Neural cell (in vitro differentiated cells): ENCODE data around the gene SLC9A1. TPM values are rescaled to one million over a fixed set of nuclear protein-coding genes. Genes with fewer than 3 reads are reported as not detected.

Experiments used
- H2AFZ ChIP-seq: fragments of 200-600, 300-800 bp; sonication (generic), shearing (Covaris generic); 2 replicates; pipeline ENCODE4 v1.6.0; 2014; ENCODE audit warnings: low read depth, mild to moderate bottlenecking, antibody characterized with exemption, low read length, moderate library complexity
- H3F3A ChIP-seq: fragments of 200-600 bp; shearing (Covaris generic); 2 replicates; pipeline ENCODE4 v1.6.1; 2016; ENCODE audit warnings: mild to moderate bottlenecking, moderate library complexity, mixed read lengths, antibody characterized with exemption, low read length; ENCODE audit not compliant: insufficient read depth, poor library complexity, severe bottlenecking
- H3K27ac ChIP-seq: fragments of 200-600, 300-800 bp; sonication (generic), shearing (Covaris generic); 2 replicates; pipeline ENCODE4 v1.5.1; 2014; ENCODE audit warnings: mild to moderate bottlenecking, low read length, moderate library complexity
- H3K27me3 ChIP-seq: fragments of 300-800, 200-600 bp; sonication (generic), shearing (Covaris generic); 2 replicates; pipeline ENCODE4 v1.6.0; 2014; ENCODE audit warnings: mild to moderate bottlenecking, low read depth, low read length, moderate library complexity; ENCODE audit not compliant: insufficient read depth
- H3K36me3 ChIP-seq: fragments of 300-800, 200-600 bp; sonication (generic), shearing (Covaris generic); 2 replicates; pipeline ENCODE4 v1.5.1; 2014; ENCODE audit warnings: mild to moderate bottlenecking, antibody characterized with exemption, low read length, moderate library complexity; ENCODE audit not compliant: insufficient read depth
- H3K4me2 ChIP-seq: fragments of 300-800, 200-600 bp; sonication (generic), shearing (Covaris generic); 2 replicates; pipeline ENCODE4 v1.6.0; 2014; ENCODE audit warnings: mild to moderate bottlenecking, low read length
- H3K4me3 ChIP-seq: fragments of 300-800, 200-600 bp; sonication (generic), shearing (Covaris generic); 2 replicates; pipeline ENCODE4 v1.5.1; 2014; ENCODE audit warnings: mild to moderate bottlenecking, low read length, moderate library complexity
- H3K79me2 ChIP-seq: fragments of 200-600 bp; shearing (Covaris generic); replicated peaks from 2 replicates; pipeline ENCODE4 v1.6.0; 2014; ENCODE audit warnings: mild to moderate bottlenecking, low read length, moderate library complexity; ENCODE audit not compliant: insufficient read depth
- H3K9ac ChIP-seq: fragments of 300-800, 200-600 bp; sonication (generic), shearing (Covaris generic); 2 replicates; pipeline ENCODE4 v1.6.1; 2016; ENCODE audit warnings: mild to moderate bottlenecking, low read length, mixed read lengths
- H3K9me2 ChIP-seq: fragments of 200-600 bp; shearing (Covaris generic); 2 replicates; pipeline ENCODE4 v1.6.1; 2016; ENCODE audit warnings: mild to moderate bottlenecking, low read length, mixed read lengths; ENCODE audit not compliant: insufficient read depth
- H3K9me3 ChIP-seq: fragments of 200-600, 300-800 bp; sonication (generic), shearing (Covaris generic); 2 replicates; pipeline ENCODE4 v1.6.1; 2016; ENCODE audit warnings: mild to moderate bottlenecking, mixed run types, low read length, moderate library complexity, mixed read lengths
- H4K20me1 ChIP-seq: fragments of 200-600 bp; shearing (Covaris generic); 2 replicates; pipeline ENCODE4 v1.6.1; 2016; ENCODE audit warnings: mild to moderate bottlenecking, mixed run types; ENCODE audit not compliant: insufficient read depth
- CTCF ChIP-seq: fragments of 450-650 bp; IDR thresholded peaks from 2 replicates; pipeline ENCODE4 v1.5.1; 2014; ENCODE audit warnings: antibody characterized with exemption, mild to moderate bottlenecking, moderate library complexity; ENCODE audit not compliant: poor library complexity, severe bottlenecking
- EP300 ChIP-seq: fragments of 450-650 bp; conservative IDR thresholded peaks from 2 replicates; pipeline ENCODE4 v1.6.1; 2014; ENCODE audit warnings: antibody characterized with exemption, mild to moderate bottlenecking, moderate library complexity; ENCODE audit not compliant: poor library complexity, severe bottlenecking
- EZH2 ChIP-seq: fragments of 200-600, 300-800 bp; shearing (Covaris generic), sonication (generic); IDR thresholded peaks from 2 replicates; pipeline ENCODE4 v1.6.1; 2014; ENCODE audit warnings: antibody characterized with exemption, low read length, borderline replicate concordance, mild to moderate bottlenecking; ENCODE audit not compliant: insufficient read depth, poor library complexity, severe bottlenecking
- MXI1 ChIP-seq: fragments of 450-650 bp; conservative IDR thresholded peaks from 2 replicates; pipeline ENCODE4 v1.6.1; 2014; ENCODE audit warnings: antibody characterized with exemption, mild to moderate bottlenecking; ENCODE audit not compliant: poor library complexity, severe bottlenecking
- POLR2AphosphoS5 ChIP-seq: IDR thresholded peaks from 2 replicates; pipeline ENCODE4 v1.6.1; 2012
- RAD21 ChIP-seq: fragments of 450-650 bp; conservative IDR thresholded peaks from 2 replicates; pipeline ENCODE4 v1.6.1; 2014; ENCODE audit warnings: antibody characterized with exemption, mild to moderate bottlenecking, moderate library complexity
- REST ChIP-seq: IDR thresholded peaks from 2 replicates; pipeline ENCODE4 v1.6.1; 2012; ENCODE audit warnings: borderline replicate concordance
- SMC3 ChIP-seq: fragments of 450-650 bp; conservative IDR thresholded peaks from 2 replicates; pipeline ENCODE4 v1.6.1; 2014; ENCODE audit warnings: antibody characterized with exemption, mild to moderate bottlenecking, moderate library complexity; ENCODE audit not compliant: poor library complexity
- TAF1 ChIP-seq: IDR thresholded peaks from 2 replicates; pipeline ENCODE4 v1.6.1; 2012; ENCODE audit warnings: low read depth
- polyA plus RNA-seq: library from polyadenylated mRNA; depleted of rRNA; stranded (reverse); fragments of >200 nt; gene quantifications from 2 replicates; pipeline ENCODE4 v1.2.3, GENCODE V29; 2014

Gene SLC9A1
- polyA plus RNA-seq, 1 donor from 2014 or later: 1.5 TPM

DNA sequence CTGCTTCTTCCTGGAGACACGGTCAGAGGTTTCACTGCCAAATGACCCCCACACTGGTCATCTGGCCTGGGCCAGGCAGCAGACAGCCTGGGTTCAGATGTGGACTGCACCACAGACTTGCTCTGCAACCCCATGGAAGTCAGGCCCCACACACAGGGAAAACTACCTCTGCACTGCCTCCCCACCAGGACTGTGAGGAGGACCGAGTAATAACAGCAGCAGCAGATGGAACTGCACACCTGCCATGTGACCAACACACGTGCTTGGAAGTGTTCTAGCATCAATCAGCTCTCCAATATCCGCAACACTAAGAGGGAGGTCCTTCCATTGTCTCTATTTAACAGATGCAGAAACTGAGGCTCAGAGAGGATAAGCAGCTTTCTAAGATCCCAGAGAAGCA is 51.4 kb downstream of the SLC9A1 start:
- no peak overlapping the region for H3K4me3 ChIP-seq
- no peaks in the 10 kb centered on the region for H3K27me3 ChIP-seq
- H3K9ac ChIP-seq: no peak overlapping the region
- no peaks in the 10 kb centered on the region for H4K20me1 ChIP-seq
- TF ChIP-seq EP300: no peak
- TF ChIP-seq POLR2AphosphoS5: no peak
- no peak for TF ChIP-seq REST
- no peak for TF ChIP-seq RAD21
- TF ChIP-seq CTCF: no peak
- TF ChIP-seq MXI1: no peak
- TF ChIP-seq EZH2: no peak
- no peaks in the 10 kb centered on the region for H3K36me3 ChIP-seq
- no peaks in the 10 kb centered on the region for H3K9me3 ChIP-seq
- H3K9me2 ChIP-seq: no peaks in the 10 kb centered on the region
- H3K27ac ChIP-seq: no peak overlapping the region
- H3F3A ChIP-seq: no peaks in the 10 kb centered on the region
- no peak overlapping the region for H3K4me2 ChIP-seq
- H3K79me2 ChIP-seq: no peaks in the 10 kb centered on the region
- H2AFZ ChIP-seq: no peak overlapping the region

DNA sequence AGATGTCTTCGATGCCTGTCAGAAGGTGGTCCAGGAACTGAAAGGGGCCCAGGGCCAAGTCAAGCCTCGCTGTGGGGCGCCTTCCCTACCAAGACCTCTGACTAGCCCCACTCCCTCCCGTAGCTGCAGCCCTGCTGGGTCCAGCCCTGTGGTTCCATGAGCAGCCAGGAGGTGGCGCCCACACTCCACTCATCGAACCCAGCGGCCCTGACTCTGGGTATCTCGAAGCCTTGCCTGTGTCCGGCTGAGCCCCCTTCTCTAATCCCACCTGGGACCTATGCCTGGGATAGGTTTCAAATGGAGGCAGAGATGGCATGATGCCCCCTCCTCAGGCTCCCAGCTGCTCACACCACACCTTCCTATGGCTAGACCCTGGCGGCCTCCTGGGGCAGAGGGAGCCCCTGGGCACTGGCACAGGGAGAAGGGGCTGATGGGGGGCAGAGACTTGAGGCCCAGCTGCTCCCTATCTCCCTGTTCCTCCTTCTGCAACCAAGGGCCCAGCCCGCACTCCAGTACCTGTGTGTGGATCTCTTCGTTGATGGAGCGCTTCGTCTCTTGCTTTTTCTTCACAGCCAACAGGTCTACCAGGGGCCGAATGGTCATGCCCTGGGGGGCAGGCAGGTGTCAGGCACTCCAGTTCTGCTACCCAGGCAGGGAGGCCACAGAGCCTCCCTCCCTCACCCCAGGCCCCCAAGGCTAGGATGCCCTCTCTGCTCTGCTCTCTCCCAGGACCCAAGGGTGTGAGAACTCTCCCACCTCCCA is 52.0 kb downstream of the SLC9A1 start:
- H3K9ac ChIP-seq: no peak overlapping the region
- H3K4me2 ChIP-seq: no peak overlapping the region
- H2AFZ ChIP-seq: no peak overlapping the region
- no peaks in the 10 kb centered on the region for H3K79me2 ChIP-seq
- no peaks in the 10 kb centered on the region for H4K20me1 ChIP-seq
- H3F3A ChIP-seq: no peaks in the 10 kb centered on the region
- H3K27ac ChIP-seq: no peak overlapping the region
- TF ChIP-seq REST: no peak
- TF ChIP-seq TAF1: no peak
- peak; percentile 97 for TF ChIP-seq RAD21
- peak; percentile 92 for TF ChIP-seq SMC3
- peak; percentile 22 for TF ChIP-seq MXI1
- no peak for TF ChIP-seq POLR2AphosphoS5
- TF ChIP-seq CTCF: peak; percentile 99
- TF ChIP-seq EP300: no peak
- no peak for TF ChIP-seq EZH2
- H3K36me3 ChIP-seq: no peaks in the 10 kb centered on the region
- no peaks in the 10 kb centered on the region for H3K27me3 ChIP-seq
- H3K9me2 ChIP-seq: no peaks in the 10 kb centered on the region
- H3K4me3 ChIP-seq: no peak overlapping the region
- H3K9me3 ChIP-seq: no peaks in the 10 kb centered on the region
